Measurements from ENCODE around the gene GFI1. TPM values are rescaled to one million over a fixed set of nuclear protein-coding genes. Genes with fewer than 3 reads are reported as not detected.

Gene GFI1
- total and polyA plus RNA-seq, 2 donors (not counting 3 experiments of a cell fraction or from before 2014, with no cell fraction given) = 0.11 to 0.22 TPM

GRCh38 chr1:92487078-92487605 is 417 bp upstream of the GFI1 start:
- H3K4me2 ChIP-seq (ENCODE audit: insufficient read depth, low read length) = peak overlapping the region; percentile 67

More at GRCh38 chr1:92487078-92487605, 417 bp upstream of the GFI1 start:
- no peak for FAIRE-seq
- no peaks in the 10 kb centered on the region for H3K79me2 ChIP-seq (ENCODE audit: control insufficient read depth, insufficient read depth, low read length)
- DNase-seq (ENCODE audit: low read depth, low spot score) = no peak
- peak overlapping the region in 1 of 3 experiments; percentile 30 for H3K4me3 ChIP-seq (replicated peaks in 1 of 3; ENCODE audit: insufficient read depth in 1 of 3, low read depth in 1 of 3, low read length in 3 of 3)
- dilution Hi-C loops (cut with MboI; ENCODE audit: extremely low pct_ligation_motif_present, low sequenced_read_pairs) = no loop called here
- peaks cover 44 to 70% of the 10 kb centered on the region in 2 experiments for H3K27me3 ChIP-seq (ENCODE audit: control insufficient read depth in 2 of 2, insufficient read depth in 2 of 2, low read length in 2 of 2)
- BruUV-seq (replicated peaks) = no TSS peak
- ChIA-PET POLR2A (no interaction called here), CTCF (interaction anchor here (1.3 to 2.1 kb wide), 3 partner anchors 169 to 331 kb away, joined by 4 to 9 read pairs (median 5); no protein-coding TSS in a partner anchor)
- H3K27ac ChIP-seq (ENCODE audit: insufficient read depth, low read depth, low read length) = no peak overlapping the region
- no peaks in the 10 kb centered on the region for H4K20me1 ChIP-seq (replicated peaks; ENCODE audit: control insufficient read depth, extremely low read depth, insufficient read depth, low read length)
- H2AFZ ChIP-seq (ENCODE audit: low read depth, low read length) = no peak overlapping the region
- no peaks in the 10 kb centered on the region for H3K9me3 ChIP-seq (replicated peaks; ENCODE audit: control insufficient read depth, insufficient read depth, low read length)
- intact Hi-C loops (cut with micrococcal nuclease) = no loop called here
- TF ChIP-seq JUN (IDR thresholded peaks at IDR 0.05; ENCODE audit: borderline replicate concordance, insufficient read depth, insufficient read length, low read depth) (no peak), GATA2 (IDR thresholded peaks at IDR 0.05; ENCODE audit: insufficient read depth, insufficient read length, low read depth, low read length) (no peak), POLR2A (IDR thresholded peaks at IDR 0.05; ENCODE audit: low read depth, low read length) (no peak), POLR2AphosphoS5 (IDR thresholded peaks at IDR 0.05; ENCODE audit: insufficient read depth, low read depth, low read length) (no peak), EZH2 (IDR thresholded peaks at IDR 0.05; ENCODE audit: borderline replicate concordance, low read depth, low read length, severe bottlenecking) (no peak), CTCF (IDR thresholded peaks at IDR 0.05; ENCODE audit: extremely low read depth in 1 of 2, insufficient read depth in 1 of 2, low read depth in 1 of 2, low read length in 2 of 2) (no peak), FOS (IDR thresholded peaks at IDR 0.05; ENCODE audit: borderline replicate concordance, insufficient read depth, low read length) (no peak), MYC (IDR thresholded peaks at IDR 0.05; ENCODE audit: low read depth, low read length) (no peak), MAX (IDR thresholded peaks at IDR 0.05; ENCODE audit: insufficient read depth, insufficient read length) (no peak)
- no peaks in the 10 kb centered on the region for H3K36me3 ChIP-seq (ENCODE audit: control insufficient read depth in 2 of 2, extremely low read depth in 1 of 2, insufficient read depth in 2 of 2, low read length in 2 of 2)
- H3K4me1 ChIP-seq (ENCODE audit: control insufficient read depth, extremely low read depth, insufficient read depth, low read length) = peaks cover 41% of the 10 kb centered on the region
- no peak overlapping the region for H3K9ac ChIP-seq (replicated peaks; ENCODE audit: extremely low read depth, insufficient read depth, low read length)
- H3K9me1 ChIP-seq (replicated peaks; ENCODE audit: control insufficient read depth, extremely low read depth, insufficient read depth, low read length) = no peaks in the 10 kb centered on the region
